ENCODE data around the gene JUN. TPM values are rescaled to one million over a fixed set of nuclear protein-coding genes. Genes with fewer than 3 reads are reported as not detected.
A peak's percentile ranks its signal among the peaks of the same experiment; 100 is the strongest.

The JUN gene
- total and polyA plus RNA-seq, 2 of the 4 experiments (the other 2 are of a cell fraction): 46.6 to 89.1 TPM

GRCh38 chr1:58779801-58780382 is 4.0 kb downstream of the JUN start:
- in situ Hi-C loops (cut with MboI; ENCODE audit: low sequenced_read_pairs) (loop anchor here (10.0 to 25.0 kb wide), 2 partner anchors 507 to 925 kb away; partner anchors contain the start of gene FGGY), dilution Hi-C loops (cut with HindIII; ENCODE audit: low sequenced_read_pairs, unreplicated experiment) (no loop called here)
- TF ChIP-seq FOS (IDR thresholded peaks at IDR 0.05; ENCODE audit: low read depth, low read length) (peak; percentile 11; the same call in 1 of the 2 replicates), POLR2A (IDR thresholded peaks at IDR 0.05; ENCODE audit: low read depth, low read length) (peak; percentile 96), MAFK (IDR thresholded peaks at IDR 0.05; ENCODE audit: low read depth, low read length) (peak; percentile 98), NFE2L2 (IDR thresholded peaks at IDR 0.05; ENCODE audit: low read depth, low read length) (peak; percentile 3; the same call in 1 of the 2 replicates), BHLHE40 (IDR thresholded peaks at IDR 0.05; ENCODE audit: low read depth, low read length) (0 out of 2 replicates have a peak, but pooled peaks have one; percentile 1), MXI1 (IDR thresholded peaks at IDR 0.05; ENCODE audit: borderline replicate concordance, low read depth, low read length) (no peak), CTCF (conservative IDR thresholded peaks at IDR 0.05; ENCODE audit: low read depth, low read length) (no peak), USF2 (IDR thresholded peaks at IDR 0.05; ENCODE audit: low read depth, low read length) (no peak), SMC3 (IDR thresholded peaks at IDR 0.05; ENCODE audit: low read depth, low read length) (no peak; the same call in 1 of the 2 replicates), RAD21 (IDR thresholded peaks at IDR 0.05; ENCODE audit: low read length) (no peak), RFX5 (IDR thresholded peaks at IDR 0.05; ENCODE audit: low read depth, low read length) (no peak), CEBPB (IDR thresholded peaks at IDR 0.05; ENCODE audit: low read depth, low read length) (no peak), CHD1 (IDR thresholded peaks at IDR 0.05; ENCODE audit: low read depth, low read length) (0 out of 2 replicates have a peak, but pooled peaks have one; percentile 5), RCOR1 (IDR thresholded peaks at IDR 0.05; ENCODE audit: insufficient replicate concordance, low read length) (no peak)

More at GRCh38 chr1:58779801-58780382, 4.0 kb downstream of the JUN start:
- peak overlapping the region in 1 of 2 experiments; percentile 61; a peak in 2 of 4 replicates for H4K8ac ChIP-seq (ENCODE audit: low read depth in 2 of 2, low read length in 2 of 2)
- H3K9me1 ChIP-seq (ENCODE audit: insufficient read depth, low read length): no peaks in the 10 kb centered on the region
- peak overlapping the region; percentile 33; the same call in 1 of the 2 replicates for H3K4me2 ChIP-seq (ENCODE audit: low read depth, low read length)
- no peak overlapping the region for H2AK5ac ChIP-seq (ENCODE audit: low read depth, low read length)
- H3K18ac ChIP-seq (ENCODE audit: low read depth, low read length): no peak overlapping the region
- no peaks in the 10 kb centered on the region for H3K27me3 ChIP-seq (ENCODE audit: control insufficient read depth, insufficient read depth, low read length)
- no peak overlapping the region for H2BK5ac ChIP-seq (ENCODE audit: low read depth, low read length, poor library complexity, severe bottlenecking)
- H2BK15ac ChIP-seq (ENCODE audit: low read depth, low read length): no peak overlapping the region
- peaks cover 17% of the 10 kb centered on the region for H3K36me3 ChIP-seq (ENCODE audit: control insufficient read depth, insufficient read depth, low read length)
- H3K14ac ChIP-seq (replicated peaks; ENCODE audit: low read depth, low read length): peak overlapping the region; percentile 12; the same call in 1 of the 2 replicates
- peak overlapping the region; percentile 49; the same call in 1 of the 2 replicates for H2BK20ac ChIP-seq (ENCODE audit: low read depth, low read length)
- H2AK9ac ChIP-seq (replicated peaks; ENCODE audit: low read depth, low read length, poor library complexity): no peak overlapping the region
- peak; percentile 78 for DNase-seq
- ATAC-seq (ENCODE audit: low read depth): no peak
- no peaks in the 10 kb centered on the region for H3K9me3 ChIP-seq (ENCODE audit: control insufficient read depth, insufficient read depth, low read length)
- H3K27ac ChIP-seq (ENCODE audit: insufficient read depth, low read length): no peak overlapping the region
- H3K9ac ChIP-seq (ENCODE audit: low read depth, low read length): no peak overlapping the region; the same call in 1 of the 2 replicates
- no TSS peak for BruUV-seq (replicated peaks)
- CTCF ChIA-PET: interaction anchor here (0.6 to 2.1 kb wide), 2 partner anchors 11 to 1177 kb away, joined by 3 to 6 read pairs; no protein-coding TSS in a partner anchor
- H3K23ac ChIP-seq (ENCODE audit: low read depth, low read length): peak overlapping the region; percentile 89
- no peak overlapping the region for H4K5ac ChIP-seq (ENCODE audit: low read depth, low read length)
- no peak overlapping the region for H2BK120ac ChIP-seq (ENCODE audit: low read depth, low read length)
- H3K79me1 ChIP-seq (ENCODE audit: low read depth in 1 of 2, low read length in 2 of 2): peaks cover 0 to 8% of the 10 kb centered on the region in 2 experiments; a peak in 2 of 4 replicates
- peaks cover 41% of the 10 kb centered on the region for H4K20me1 ChIP-seq (ENCODE audit: insufficient read depth, low read length)
- H3K4ac ChIP-seq (ENCODE audit: low read depth, low read length): no peak overlapping the region; the same call in 1 of the 2 replicates
- no peak overlapping the region for H4K91ac ChIP-seq (ENCODE audit: insufficient read depth, low read depth, low read length)
- no peaks in the 10 kb centered on the region for H3K4me1 ChIP-seq (ENCODE audit: control insufficient read depth, insufficient read depth, low read length)
- POLR2A ChIA-PET (ENCODE audit: unreplicated experiment): interaction anchor here (0.6 kb wide), 1 partner anchor 997 kb away, joined by 3 read pairs; no protein-coding TSS in a partner anchor
- intact Hi-C loops (cut with micrococcal nuclease): loop anchor here (2.0 to 10.0 kb wide), 7 partner anchors 39 to 1167 kb away; no protein-coding TSS in a partner anchor
- no CpG with 5 or more reads among the region's 4 CpGs for WGBS, 2 experiments (ENCODE audit: extremely low coverage in 2 of 2, insufficient read length in 1 of 2)
- no peak overlapping the region for H2AFZ ChIP-seq (replicated peaks; ENCODE audit: low read length, poor library complexity)
- no peak overlapping the region for H3K56ac ChIP-seq (ENCODE audit: extremely low read depth, insufficient read depth, low read length)
- peak overlapping the region; percentile 4; the same call in 1 of the 2 replicates for H3K4me3 ChIP-seq (ENCODE audit: insufficient read depth, low read depth, low read length)

All from IMR-90 (cell line).